Left kidney (tissue), 2 donors: ENCODE results near the gene PRXL2B. TPM values are rescaled to one million over a fixed set of nuclear protein-coding genes. Genes with fewer than 3 reads are reported as not detected.
"Not testable (repeated sequence)": the region's sequence is repeated elsewhere in the genome, so short reads cannot be mapped to it uniquely, and the experiment has no call there.

Experiments used
- DNase-seq: peaks from one replicate; pipeline ENCODE4 v3.0.0-alpha.2; 2013
- polyA plus RNA-seq: library from polyadenylated mRNA; unstranded; fragments of 120-200 nt; gene quantifications from one replicate; pipeline ENCODE4 v1.2.1, GENCODE V29; 2013; ENCODE audit not compliant: insufficient read length

PRXL2B gene
- polyA plus RNA-seq, 1 donor, result 35.4 TPM

- DNase-seq, result not testable (repeated sequence)
These were observed 37.1 kb upstream of the PRXL2B start for GRCh38 chr1:2549367-2550029.

GRCh38 chr1:2550309-2550861 lies 36.2 kb upstream of the PRXL2B start:
- DNase-seq, result not testable (repeated sequence)

GRCh38 chr1:2551544-2551943 lies 35.0 kb upstream of the PRXL2B start:
- not testable (repeated sequence) for DNase-seq

- no peak for DNase-seq
These were observed 34.4 kb upstream of the PRXL2B start for GRCh38 chr1:2552189-2552588.

DNA sequence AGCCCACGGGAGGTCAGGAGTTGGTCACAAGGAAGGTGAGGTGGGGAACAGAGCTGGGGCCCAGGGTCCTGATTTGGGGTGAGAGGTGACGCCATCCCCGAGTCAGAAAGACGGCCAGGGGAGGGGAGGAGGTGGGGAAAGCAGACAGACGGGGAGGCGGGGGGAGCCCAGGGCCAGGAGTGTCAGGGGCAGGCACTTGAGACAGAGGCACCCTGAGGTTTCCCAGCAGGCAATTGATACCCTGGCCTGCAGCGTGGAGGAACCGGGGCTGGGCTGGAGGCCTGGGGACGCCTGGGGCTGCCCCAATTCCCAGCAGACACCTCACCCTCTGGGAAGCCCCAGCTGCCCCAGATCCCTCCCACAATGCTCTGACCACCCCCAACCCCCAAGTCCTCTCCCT lies 33.5 kb upstream of the PRXL2B start:
- not testable (repeated sequence) for DNase-seq

DNA sequence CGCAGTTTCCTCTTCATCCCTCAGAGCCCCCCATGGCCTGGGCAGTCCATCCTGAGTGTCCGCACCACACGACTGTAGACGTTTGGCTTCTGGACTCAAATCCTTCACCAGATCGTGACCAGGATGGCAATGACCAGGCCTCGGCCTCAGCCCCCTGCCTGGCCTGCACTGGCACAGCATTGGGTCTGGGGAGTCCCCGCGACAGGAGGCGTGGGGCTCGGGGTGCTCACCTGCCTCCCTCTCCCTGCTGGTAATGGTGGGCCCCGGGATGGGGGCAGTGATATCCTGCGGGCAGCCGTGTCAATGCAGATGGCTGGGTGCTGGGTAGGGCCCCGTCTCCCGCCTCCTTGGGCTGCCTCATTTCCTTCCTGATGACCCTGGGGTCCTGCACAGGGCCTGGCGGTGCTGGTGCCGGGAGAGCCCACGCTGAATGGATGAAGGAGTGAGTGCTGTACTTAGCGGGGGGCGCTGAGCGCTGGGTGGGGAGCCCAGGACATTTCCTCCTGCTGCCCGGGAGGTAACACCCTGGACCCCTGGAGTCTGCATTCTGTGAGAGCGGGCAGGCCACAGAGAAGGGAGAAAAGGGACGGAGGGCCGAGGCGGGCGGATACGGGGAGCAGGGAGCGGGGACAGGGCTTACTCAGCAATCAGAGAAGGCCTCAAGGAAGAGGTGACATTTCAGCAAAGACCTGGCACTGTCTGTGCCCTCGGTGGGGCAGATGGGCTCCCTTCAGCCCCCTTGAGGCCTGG lies 32.5 kb upstream of the PRXL2B start:
- no peak for DNase-seq

GRCh38 chr1:2554621-2555387 lies 31.8 kb upstream of the PRXL2B start:
- DNase-seq, result no peak

DNA sequence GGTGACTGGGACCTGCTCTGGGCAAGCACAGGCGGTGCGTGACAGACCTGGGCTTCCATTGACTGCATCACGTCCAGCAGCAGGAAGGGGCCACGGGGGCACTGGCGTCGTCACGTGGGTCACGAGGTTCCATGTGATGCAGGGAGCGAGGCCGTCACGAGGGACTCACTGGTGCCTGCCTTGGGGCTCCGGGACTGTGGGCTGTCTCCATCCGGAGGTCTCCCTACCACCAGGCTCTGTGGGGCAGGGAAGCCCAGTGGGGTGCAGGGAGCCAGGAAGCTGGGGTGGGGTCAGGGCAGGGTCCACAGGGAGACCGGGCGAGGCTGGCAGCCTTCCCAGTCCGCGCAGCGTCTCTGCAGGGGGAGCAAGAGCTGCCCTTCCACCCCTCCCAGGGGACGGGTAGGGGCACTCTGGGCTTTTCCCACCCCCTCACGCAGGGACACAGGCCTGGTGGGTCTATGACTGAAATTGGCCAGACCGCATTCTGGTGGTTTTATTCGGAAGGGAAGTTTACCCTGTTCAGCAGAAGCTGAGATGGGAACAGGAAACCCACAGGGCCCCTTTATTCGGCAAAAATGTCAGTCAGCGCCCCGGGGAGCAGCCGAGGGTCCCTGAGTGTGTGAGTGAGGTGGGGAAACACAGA lies 30.8 kb upstream of the PRXL2B start:
- DNase-seq, result no peak

- DNase-seq, result no peak
These were observed 30.3 kb upstream of the PRXL2B start, which contains the start of gene TNFRSF14 for GRCh38 chr1:2556277-2556677. Gene TNFRSF14, plus strand, starts transcription at chr1:2556371. Its CDS starts 294 bp downstream, at chr1:2556665.

GRCh38 chr1:2556678-2557481 lies 29.7 kb upstream of the PRXL2B start:
- no peak for DNase-seq

DNA sequence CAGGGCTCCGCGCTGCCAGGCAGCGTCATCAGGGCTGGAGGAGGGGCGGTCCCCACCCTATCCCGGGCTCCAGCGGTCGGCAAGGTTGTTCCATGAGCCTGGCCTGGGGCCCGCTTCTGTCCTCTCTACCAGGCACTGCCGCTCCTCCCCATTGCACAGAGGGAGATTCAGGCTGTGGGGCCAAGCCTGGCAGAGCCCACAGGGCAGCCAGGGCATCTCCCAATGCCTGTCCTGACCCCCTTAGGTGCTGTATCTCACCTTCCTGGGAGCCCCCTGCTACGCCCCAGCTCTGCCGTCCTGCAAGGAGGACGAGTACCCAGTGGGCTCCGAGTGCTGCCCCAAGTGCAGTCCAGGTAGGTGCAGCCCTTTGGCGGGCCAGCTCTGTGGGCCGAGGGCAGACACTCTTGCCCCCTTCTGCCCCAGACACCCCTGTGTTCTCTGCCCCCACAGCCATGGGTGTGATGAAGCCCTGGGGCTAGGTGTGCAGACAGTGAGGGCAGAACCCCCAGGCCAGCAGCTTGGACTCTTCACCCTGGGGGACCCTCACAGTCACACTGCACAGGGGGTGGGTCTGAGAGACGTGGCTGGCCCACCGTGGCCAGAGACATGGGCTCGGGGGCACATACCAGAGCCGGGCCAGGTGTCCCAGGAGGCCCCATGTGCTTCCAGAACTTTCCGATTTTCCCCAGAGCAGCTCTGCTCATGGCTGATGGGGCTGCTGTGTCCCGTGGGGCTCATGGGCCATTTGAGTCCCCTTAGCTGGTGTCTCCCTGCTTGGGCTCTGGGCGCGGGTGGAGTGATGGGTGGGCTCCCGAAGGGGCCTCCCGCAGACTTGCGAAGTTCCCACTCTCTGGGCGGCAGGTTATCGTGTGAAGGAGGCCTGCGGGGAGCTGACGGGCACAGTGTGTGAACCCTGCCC lies 28.8 kb upstream of the PRXL2B start:
- no peak for DNase-seq

DNA sequence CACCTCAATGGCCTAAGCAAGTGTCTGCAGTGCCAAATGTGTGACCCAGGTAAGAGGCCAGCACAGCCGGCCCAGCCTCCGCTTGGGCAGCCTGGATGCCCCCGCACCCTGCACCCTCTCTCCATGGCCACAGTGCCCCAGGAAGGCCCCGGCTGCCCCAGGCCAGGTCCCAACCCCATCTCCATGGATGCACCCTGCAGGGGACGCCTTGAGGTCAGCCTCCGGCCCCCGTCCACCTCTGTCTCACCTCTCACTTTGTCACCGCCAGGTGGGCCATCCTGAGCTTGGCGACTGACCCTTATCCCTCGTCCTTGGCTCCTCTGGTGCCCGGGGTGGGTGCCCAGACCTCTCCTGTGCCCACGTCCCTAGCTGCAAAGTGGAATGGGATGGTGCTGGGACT lies 28.2 kb upstream of the PRXL2B start:
- DNase-seq, result no peak

- DNase-seq, result no peak
These were observed 27.7 kb upstream of the PRXL2B start for GRCh38 chr1:2558861-2559260.

- no peak for DNase-seq
These were observed 26.9 kb upstream of the PRXL2B start for GRCh38 chr1:2559509-2560298.

DNA sequence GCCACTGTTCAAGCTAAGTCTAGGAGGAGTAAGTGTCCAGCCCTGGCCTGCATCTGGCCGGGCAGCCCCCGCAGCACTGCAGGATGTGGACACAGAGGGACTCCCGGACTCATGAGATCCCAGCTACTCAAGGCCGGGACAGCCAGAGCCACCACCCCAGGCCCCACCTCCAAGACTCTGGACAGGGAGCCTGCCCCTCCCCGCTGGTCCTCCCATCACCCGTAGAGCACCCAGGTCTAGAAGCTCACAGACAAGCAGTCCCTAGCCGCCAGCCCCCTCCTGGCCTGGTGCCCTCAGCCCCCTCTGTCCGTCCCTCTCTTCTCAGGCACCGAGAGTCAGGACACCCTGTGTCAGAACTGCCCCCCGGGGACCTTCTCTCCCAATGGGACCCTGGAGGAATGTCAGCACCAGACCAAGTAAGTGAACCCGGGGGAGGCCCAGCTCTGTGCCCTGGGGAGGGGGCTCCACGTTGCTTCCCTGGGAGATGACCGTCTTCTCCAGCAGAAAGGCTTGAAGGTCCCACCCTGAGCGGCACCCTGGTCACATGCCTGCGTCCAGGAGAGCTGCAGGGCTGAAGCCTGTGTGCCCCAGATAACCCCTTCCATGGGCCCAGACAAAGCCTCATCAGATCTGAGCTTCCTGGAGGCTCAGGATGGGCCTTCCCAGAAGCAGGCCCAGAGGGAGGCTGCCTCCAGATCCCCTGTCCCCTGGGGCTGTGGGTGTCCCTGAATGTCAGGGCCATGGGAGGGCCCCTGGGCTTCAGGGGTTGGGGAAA lies 26.1 kb upstream of the PRXL2B start:
- no peak for DNase-seq

DNA sequence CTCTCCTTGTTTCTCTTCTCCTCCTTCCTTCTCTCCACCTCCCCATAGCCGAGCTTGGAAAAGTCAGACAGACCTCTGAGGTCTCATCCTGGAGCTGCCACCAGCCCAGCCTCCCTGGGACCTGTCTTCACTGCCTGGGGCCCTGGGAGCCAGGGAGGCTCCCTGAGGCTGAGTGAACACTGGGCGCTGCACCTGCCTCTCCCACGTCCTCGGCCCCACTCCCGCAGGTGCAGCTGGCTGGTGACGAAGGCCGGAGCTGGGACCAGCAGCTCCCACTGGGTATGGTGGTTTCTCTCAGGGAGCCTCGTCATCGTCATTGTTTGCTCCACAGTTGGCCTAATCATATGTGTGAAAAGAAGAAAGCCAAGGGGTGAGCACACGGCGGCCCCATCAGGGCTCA lies 25.1 kb upstream of the PRXL2B start:
- no peak for DNase-seq

DNA sequence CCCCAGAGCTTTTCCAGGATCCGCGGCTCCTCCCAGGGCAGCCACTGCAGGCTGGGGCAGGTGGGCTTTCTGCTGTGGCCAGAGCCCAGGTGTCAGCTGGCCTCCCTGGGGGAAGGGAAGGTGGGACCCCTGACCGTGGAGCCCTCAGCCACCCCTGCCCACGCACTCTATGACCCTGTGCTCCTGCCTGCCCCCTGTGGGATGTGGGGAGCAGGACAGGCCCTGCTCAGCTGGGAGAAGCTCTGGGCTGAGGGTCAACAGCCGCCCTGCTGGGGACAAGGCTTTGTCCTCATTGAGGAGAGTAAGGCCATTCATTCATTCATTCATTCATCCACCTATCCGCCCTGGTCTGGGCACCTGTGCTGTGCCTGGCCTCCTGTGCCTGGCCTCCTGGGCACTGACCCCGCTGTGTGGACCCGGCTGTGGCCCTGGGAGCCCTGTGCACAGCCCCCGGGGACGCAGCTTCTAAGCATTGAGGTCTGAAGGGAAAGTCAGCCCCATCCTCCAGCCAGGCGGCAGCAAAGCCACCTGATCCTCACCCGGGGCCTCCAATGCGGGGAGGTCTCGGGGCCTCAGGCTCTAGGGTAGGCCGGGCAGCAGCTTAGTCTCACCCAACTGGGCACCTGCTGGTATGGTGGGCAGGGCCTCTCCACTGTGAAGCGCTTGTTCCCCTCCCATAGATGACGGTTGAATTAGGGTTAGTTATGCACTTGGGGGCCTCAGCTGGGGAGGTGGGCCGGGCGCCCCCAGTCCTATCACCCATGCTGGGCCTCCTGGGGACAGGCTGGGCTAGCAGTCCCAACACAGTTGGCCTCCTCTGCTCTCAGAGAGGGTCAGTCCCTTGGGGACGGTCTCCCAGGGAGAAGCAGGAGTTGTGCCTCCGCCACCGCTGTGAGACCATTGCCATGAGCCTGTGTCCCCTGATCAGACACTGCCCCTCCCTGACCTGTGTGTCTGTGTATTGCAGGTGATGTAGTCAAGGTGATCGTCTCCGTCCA lies 24.4 kb upstream of the PRXL2B start:
- no peak for DNase-seq
